ENCODE results near the gene KCNJ16.

DNA sequence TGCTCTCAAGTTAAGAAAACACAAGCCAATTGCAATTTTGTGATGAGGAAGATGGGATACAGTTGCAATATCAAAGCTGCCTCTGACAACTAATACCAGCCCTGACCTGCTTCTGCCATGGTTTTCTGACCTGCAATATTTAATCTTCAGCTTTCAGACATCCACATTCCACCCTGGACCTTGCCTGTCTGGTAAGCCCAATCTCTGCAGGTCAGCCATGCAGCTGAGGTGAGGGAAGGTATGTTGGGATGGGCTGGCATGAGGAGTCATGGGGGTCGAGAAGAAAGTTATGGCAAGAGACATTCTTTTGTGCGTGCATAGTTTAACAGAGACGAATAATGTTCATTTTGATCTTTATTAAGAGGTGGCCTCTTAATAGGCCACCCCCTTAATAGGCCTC, 31.5 kb downstream of the KCNJ16 start:
- TF ChIP-seq, protein P1, sequence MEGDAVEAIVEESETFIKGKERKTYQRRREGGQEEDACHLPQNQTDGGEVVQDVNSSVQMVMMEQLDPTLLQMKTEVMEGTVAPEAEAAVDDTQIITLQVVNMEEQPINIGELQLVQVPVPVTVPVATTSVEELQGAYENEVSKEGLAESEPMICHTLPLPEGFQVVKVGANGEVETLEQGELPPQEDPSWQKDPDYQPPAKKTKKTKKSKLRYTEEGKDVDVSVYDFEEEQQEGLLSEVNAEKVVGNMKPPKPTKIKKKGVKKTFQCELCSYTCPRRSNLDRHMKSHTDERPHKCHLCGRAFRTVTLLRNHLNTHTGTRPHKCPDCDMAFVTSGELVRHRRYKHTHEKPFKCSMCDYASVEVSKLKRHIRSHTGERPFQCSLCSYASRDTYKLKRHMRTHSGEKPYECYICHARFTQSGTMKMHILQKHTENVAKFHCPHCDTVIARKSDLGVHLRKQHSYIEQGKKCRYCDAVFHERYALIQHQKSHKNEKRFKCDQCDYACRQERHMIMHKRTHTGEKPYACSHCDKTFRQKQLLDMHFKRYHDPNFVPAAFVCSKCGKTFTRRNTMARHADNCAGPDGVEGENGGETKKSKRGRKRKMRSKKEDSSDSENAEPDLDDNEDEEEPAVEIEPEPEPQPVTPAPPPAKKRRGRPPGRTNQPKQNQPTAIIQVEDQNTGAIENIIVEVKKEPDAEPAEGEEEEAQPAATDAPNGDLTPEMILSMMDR (IDR thresholded peaks at IDR 0.05) = no peak
- TF ChIP-seq POLR2AphosphoS5 (IDR thresholded peaks at IDR 0.05) (no peak), EP300 (IDR thresholded peaks at IDR 0.05) (no peak), POLR2A (IDR thresholded peaks at IDR 0.05) (no peak)
